Activated T-helper 17 cell treated with anti-CD3 and anti-CD28 coated beads, Interleukin-2, amount 50 U/mL, for 72 hours (primary cell): ENCODE data around the gene OR5C1. TPM values are rescaled to one million over a fixed set of nuclear protein-coding genes. Genes with fewer than 3 reads are reported as not detected.
"Not testable (repeated sequence)": the region's sequence is repeated elsewhere in the genome, so short reads cannot be mapped to it uniquely, and the experiment has no call there.

Experiments
- ATAC-seq: fragments of 150-1000 bp; cut with Tn5 transposase; replicated peaks from 2 replicates; pipeline ENCODE4 v1.10.0; 2021; ENCODE audit warnings: mild to moderate bottlenecking, moderate library complexity
- H3K27ac Mint-ChIP-seq: one replicate; pipeline ENCODE4 v1.8.0; 2022; ENCODE audit warnings: mixed read lengths
- H3K27me3 Mint-ChIP-seq: one replicate; pipeline ENCODE4 v1.8.0; 2022; ENCODE audit warnings: mixed read lengths
- H3K36me3 Mint-ChIP-seq: one replicate; pipeline ENCODE4 v1.8.0; 2022; ENCODE audit warnings: low read depth, mild to moderate bottlenecking, mixed read lengths
- H3K4me1 Mint-ChIP-seq: one replicate; pipeline ENCODE4 v1.8.0; 2022; ENCODE audit warnings: mixed read lengths
- H3K4me3 Mint-ChIP-seq: one replicate; pipeline ENCODE4 v1.8.0; 2022; ENCODE audit warnings: mild to moderate bottlenecking, mixed read lengths
- H3K9me3 Mint-ChIP-seq: one replicate; pipeline ENCODE4 v1.8.0; 2022; ENCODE audit warnings: mixed read lengths
- total RNA-seq, 2 donors: library from RNA; stranded (reverse); gene quantifications; one replicate each; pipeline ENCODE4 v1.2.3, GENCODE V29; 2022

OR5C1 gene
- total RNA-seq, 2 donors from 2014 or later = not detected

GRCh38 chr9:122800066-122801060 is 11.6 kb downstream of the OR5C1 start, which contains the start of gene OR1K1:
Gene OR1K1, plus strand, starts transcription at chr9:122800123. Its CDS starts 0 bp downstream, at chr9:122800123.
- Mint-ChIP-seq H3K9me3 (no peaks in the 10 kb centered on the region), H3K4me3 (no peak within 1 kb of the TSS), H3K27ac (no peak within 1 kb of the TSS), H3K27me3 (no peaks in the 10 kb centered on the region), H3K4me1 (peaks cover 1% of the 10 kb centered on the region), H3K36me3 (no peaks in the 10 kb centered on the region)
- no peak for ATAC-seq

GRCh38 chr9:122806661-122807060 is 17.9 kb downstream of the OR5C1 start:
- peaks cover 7% of the 10 kb centered on the region for H3K9me3 Mint-ChIP-seq
- peaks cover 21% of the 10 kb centered on the region for H3K4me1 Mint-ChIP-seq
- peak; percentile 62 for ATAC-seq
- H3K27me3 Mint-ChIP-seq = no peaks in the 10 kb centered on the region
- H3K36me3 Mint-ChIP-seq = peaks cover 12% of the 10 kb centered on the region
- H3K4me3 Mint-ChIP-seq = peak overlapping the region; percentile 70
- H3K27ac Mint-ChIP-seq = peak overlapping the region; percentile 98

- peak overlapping the region; percentile 70 for H3K4me3 Mint-ChIP-seq
- ATAC-seq = peak; percentile 83
- H3K9me3 Mint-ChIP-seq = peaks cover 7% of the 10 kb centered on the region
Measured at GRCh38 chr9:122807271-122807900, 18.7 kb downstream of the OR5C1 start.

GRCh38 chr9:122808141-122808540 is 19.4 kb downstream of the OR5C1 start:
- peak; percentile 36 for ATAC-seq
- Mint-ChIP-seq H3K4me1 (peaks cover 21% of the 10 kb centered on the region), H3K27me3 (no peaks in the 10 kb centered on the region), H3K27ac (peak overlapping the region; percentile 98), H3K9me3 (peaks cover 7% of the 10 kb centered on the region), H3K4me3 (peak overlapping the region; percentile 70), H3K36me3 (peaks cover 12% of the 10 kb centered on the region)

More at GRCh38 chr9:122807271-122807900, 18.7 kb downstream of the OR5C1 start:
- Mint-ChIP-seq H3K36me3 (peaks cover 12% of the 10 kb centered on the region), H3K27me3 (no peaks in the 10 kb centered on the region), H3K27ac (peak overlapping the region; percentile 98), H3K4me1 (peaks cover 21% of the 10 kb centered on the region)

- Mint-ChIP-seq H3K4me1 (peaks cover 21% of the 10 kb centered on the region), H3K36me3 (peaks cover 12% of the 10 kb centered on the region)
- not testable (repeated sequence) for H3K9me3 Mint-ChIP-seq, H3K27me3 Mint-ChIP-seq, H3K27ac Mint-ChIP-seq, H3K4me3 Mint-ChIP-seq, ATAC-seq
Measured at GRCh38 chr9:122809261-122809660, 20.5 kb downstream of the OR5C1 start.

- Mint-ChIP-seq H3K27ac (no peak overlapping the region), H3K9me3 (peaks cover 7% of the 10 kb centered on the region), H3K36me3 (peaks cover 21% of the 10 kb centered on the region), H3K4me3 (no peak overlapping the region), H3K4me1 (peaks cover 22% of the 10 kb centered on the region), H3K27me3 (no peaks in the 10 kb centered on the region)
- ATAC-seq = peak; percentile 20
Measured at GRCh38 chr9:122810306-122810946, 21.7 kb downstream of the OR5C1 start.

GRCh38 chr9:122812736-122813135 is 24.0 kb downstream of the OR5C1 start:
- Mint-ChIP-seq H3K27me3 (no peaks in the 10 kb centered on the region), H3K27ac (no peak overlapping the region), H3K4me3 (no peak overlapping the region), H3K36me3 (peaks cover 23% of the 10 kb centered on the region), H3K9me3 (no peaks in the 10 kb centered on the region), H3K4me1 (peaks cover 15% of the 10 kb centered on the region)
- no peak for ATAC-seq

GRCh38 chr9:122814545-122814944 is 25.8 kb downstream of the OR5C1 start:
- Mint-ChIP-seq H3K9me3 (no peaks in the 10 kb centered on the region), H3K27me3 (no peaks in the 10 kb centered on the region), H3K4me3 (no peak overlapping the region), H3K36me3 (peaks cover 36% of the 10 kb centered on the region), H3K27ac (peak overlapping the region; percentile 92), H3K4me1 (peaks cover 11% of the 10 kb centered on the region)
- ATAC-seq = no peak

GRCh38 chr9:122815544-122815943 is 26.8 kb downstream of the OR5C1 start:
- Mint-ChIP-seq H3K36me3 (peaks cover 46% of the 10 kb centered on the region), H3K27ac (peak overlapping the region; percentile 92), H3K4me3 (peak overlapping the region; percentile 82), H3K9me3 (no peaks in the 10 kb centered on the region), H3K27me3 (no peaks in the 10 kb centered on the region), H3K4me1 (peaks cover 20% of the 10 kb centered on the region)
- peak; percentile 51 for ATAC-seq

- Mint-ChIP-seq H3K4me1 (peaks cover 20% of the 10 kb centered on the region), H3K36me3 (peaks cover 53% of the 10 kb centered on the region), H3K9me3 (no peaks in the 10 kb centered on the region), H3K27ac (peak overlapping the region; percentile 92), H3K4me3 (peak overlapping the region; percentile 82), H3K27me3 (no peaks in the 10 kb centered on the region)
- peak; percentile 81 for ATAC-seq
Measured at GRCh38 chr9:122816163-122816867, 27.6 kb downstream of the OR5C1 start.

GRCh38 chr9:122819326-122819725 is 30.6 kb downstream of the OR5C1 start:
- no peaks in the 10 kb centered on the region for H3K9me3 Mint-ChIP-seq
- peaks cover 20% of the 10 kb centered on the region for H3K4me1 Mint-ChIP-seq
- H3K4me3 Mint-ChIP-seq = no peak overlapping the region
- ATAC-seq = no peak
- no peak overlapping the region for H3K27ac Mint-ChIP-seq
- peaks cover 83% of the 10 kb centered on the region for H3K36me3 Mint-ChIP-seq
- H3K27me3 Mint-ChIP-seq = no peaks in the 10 kb centered on the region

- ATAC-seq = no peak
- Mint-ChIP-seq H3K27ac (no peak overlapping the region), H3K4me1 (peaks cover 20% of the 10 kb centered on the region), H3K9me3 (no peaks in the 10 kb centered on the region), H3K36me3 (peaks cover 84% of the 10 kb centered on the region), H3K27me3 (no peaks in the 10 kb centered on the region), H3K4me3 (no peak overlapping the region)
Measured at GRCh38 chr9:122819791-122820489, 31.2 kb downstream of the OR5C1 start.

- peaks cover 85% of the 10 kb centered on the region for H3K36me3 Mint-ChIP-seq
- H3K27me3 Mint-ChIP-seq = no peaks in the 10 kb centered on the region
- no peaks in the 10 kb centered on the region for H3K9me3 Mint-ChIP-seq
- H3K27ac Mint-ChIP-seq = no peak overlapping the region
- ATAC-seq = no peak
- H3K4me3 Mint-ChIP-seq = no peak overlapping the region
- H3K4me1 Mint-ChIP-seq = peaks cover 17% of the 10 kb centered on the region
Measured at GRCh38 chr9:122820490-122820845, 31.7 kb downstream of the OR5C1 start.
